HepG2 (cell line): ENCODE results near the gene KCNH1. TPM values are rescaled to one million over a fixed set of nuclear protein-coding genes. Genes with fewer than 3 reads are reported as not detected.

ENCODE experiments used
- ATAC-seq: fragments of 200-7000 bp; cut with Tn5 transposase; 3 replicates; pipeline ENCODE4 v1.9.1; 2020; ENCODE audit warnings: mild to moderate bottlenecking, moderate library complexity
- BruUV-seq: library from RNA; stranded (reverse); fragments of 400-500 nt; replicated peaks from 2 replicates; lab custom pipeline; 2021; lab: Mats Ljungman, UMichigan
- CTCF ChIA-PET: fragments of 300-600 bp; formaldehyde crosslinking; extraction: SDS; loops from one replicate; lab custom pipeline; 2021; ENCODE audit warnings: low total read pairs, inconsistent platforms, low intra/inter-chr PET ratio; lab: Yijun Ruan, JAX
- POLR2A ChIA-PET: fragments of 350-600 bp; sonication (Branson Sonifier 250); formaldehyde crosslinking; loops from one replicate; lab custom pipeline; 2020; ENCODE audit warnings: antibody characterized with exemption, inconsistent platforms; lab: Yijun Ruan, JAX
- DNase-seq: peaks from one replicate; pipeline ENCODE4 v3.0.0-alpha.2; 2015; ENCODE audit warnings: low spot score
- FAIRE-seq: peaks from 3 replicates; lab custom pipeline; 2011; peaks lifted over from hg19 to GRCh38; lab: Jason Lieb, UNC
- H2AFZ ChIP-seq: one replicate; pipeline ENCODE4 v1.6.1; 2011; ENCODE audit warnings: low read length, inconsistent platforms
- H3K27ac ChIP-seq: fragments of 300-600 bp; 3 replicates; pipeline ENCODE4 v1.8.0; 2011; ENCODE audit warnings: mixed run types, mild to moderate bottlenecking, mixed read lengths, low read length, inconsistent platforms; ENCODE audit not compliant: insufficient read depth; ENCODE audit errors: extremely low read length
- H3K27me3 ChIP-seq, 2 experiments: fragments of 200-600 bp in 1 of 2; 2 replicates in 1 of 2; 3 replicates in 1 of 2; pipeline versions ENCODE4 v1.6.0 to v1.8.0; 2011; ENCODE audit warnings: low read length in 2 of 2, mild to moderate bottlenecking in 2 of 2, moderate library complexity in 2 of 2, inconsistent platforms in 1 of 2; ENCODE audit not compliant: insufficient read depth in 2 of 2, control insufficient read depth in 1 of 2
- H3K36me3 ChIP-seq, 2 experiments: fragments of 200-600 bp in 1 of 2; replicated peaks in 1 of 2; 2 replicates in 1 of 2; 3 replicates in 1 of 2; pipeline versions ENCODE4 v1.5.1 to v1.8.0; 2011; ENCODE audit warnings: low read length in 2 of 2, inconsistent platforms in 1 of 2; ENCODE audit not compliant: insufficient read depth in 2 of 2, control insufficient read depth in 1 of 2
- H3K4me1 ChIP-seq: 2 replicates; pipeline ENCODE4 v1.5.1; 2012; ENCODE audit warnings: low read length, inconsistent platforms; ENCODE audit not compliant: insufficient read depth
- H3K4me2 ChIP-seq: 2 replicates; pipeline ENCODE4 v1.6.0; 2011; ENCODE audit warnings: low read depth, low read length, inconsistent platforms
- H3K4me3 ChIP-seq, 3 experiments: fragments of 200-600 bp in 1 of 3; sonication (generic), shearing (Covaris generic) in 1 of 3; replicated peaks in 1 of 3; 2 replicates each; pipeline ENCODE4 v1.5.1; 2011 to 2016; ENCODE audit warnings: low read length in 3 of 3, inconsistent platforms in 2 of 3, low read depth in 2 of 3, mild to moderate bottlenecking in 2 of 3, control low read depth in 1 of 3, mixed read lengths in 1 of 3; ENCODE audit not compliant: insufficient read depth in 1 of 3
- H3K79me2 ChIP-seq: one replicate; pipeline ENCODE4 v1.6.1; 2011; ENCODE audit warnings: low read length, inconsistent platforms; ENCODE audit not compliant: insufficient read depth
- H3K9ac ChIP-seq: 2 replicates; pipeline ENCODE4 v1.6.0; 2011; ENCODE audit warnings: mild to moderate bottlenecking, low read depth, low read length, inconsistent platforms; ENCODE audit not compliant: insufficient read depth
- H3K9me3 ChIP-seq: 2 replicates; pipeline ENCODE4 v1.5.1; 2012; ENCODE audit warnings: mild to moderate bottlenecking, low read length
- H4K20me1 ChIP-seq: 2 replicates; pipeline ENCODE4 v1.6.0; 2011; ENCODE audit warnings: inconsistent platforms, mild to moderate bottlenecking, low read length, moderate library complexity; ENCODE audit not compliant: insufficient read depth
- CEBPG ChIP-seq: IDR thresholded peaks from 2 replicates; pipeline ENCODE4 v1.6.1; 2016
- CHD4 ChIP-seq: fragments of 200-600 bp; sonication (generic); IDR thresholded peaks from 2 replicates; pipeline ENCODE4 v1.7.0; 2017; ENCODE audit warnings: mild to moderate bottlenecking, low read length, borderline replicate concordance
- FOXM1 ChIP-seq: sonication (generic); formaldehyde crosslinking; IDR thresholded peaks from 2 replicates; pipeline ENCODE4 v1.5.0; 2020; ENCODE audit warnings: missing genetic modification reagents
- SUZ12 ChIP-seq: fragments of 150-350 bp; IDR thresholded peaks from 2 replicates; pipeline ENCODE4 v1.6.1; 2014; ENCODE audit warnings: low read depth, low read length
- TCF7 ChIP-seq: sonication (generic); IDR thresholded peaks from 2 replicates; pipeline ENCODE4 v1.6.1; 2016; ENCODE audit warnings: antibody characterized with exemption, low read depth
- WGBS: methylation state at CpG from one replicate; pipeline ENCODE4 v1.1.6; 2017; ENCODE audit warnings: low lambda C conversion rate; 5-methylcytosine and 5-hydroxymethylcytosine counted together
- in situ Hi-C: cut with HindIII; loops from 2 replicates; pipeline ENCODE4 v1.10.0; 2017; ENCODE audit warnings: low pct_unique_long_range_greater_than_20kb; ENCODE audit not compliant: extremely low pct_ligation_motif_present
- intact Hi-C: fragments of 100-400 bp; cut with micrococcal nuclease; formaldehyde crosslinking; loops from one replicate; pipeline ENCODE4 v1.10.0; 2022; ENCODE audit not compliant: unreplicated experiment
- polyA plus RNA-seq, 8 experiments: library from polyadenylated mRNA; depleted of rRNA in 3 of 8; stranded (reverse) in 7 of 8; unstranded in 1 of 8; fragments of >200 nt; fragmentation: Illumina TruSeq in 4 of 8; extraction: Trizol in 4 of 8; gene quantifications; 2 replicates each; pipeline versions ENCODE4 v1.2.1 to v1.2.3, GENCODE V29; 2011 to 2016; ENCODE audit warnings: low read depth in 4 of 8, missing spikeins in 1 of 8, mixed read lengths in 1 of 8; ENCODE audit not compliant: insufficient read depth in 1 of 8
- total RNA-seq, 5 experiments: library from RNA; depleted of rRNA; stranded (reverse); fragments of >200 nt; fragmentation: Illumina TruSeq; extraction: Trizol; gene quantifications; 2 replicates each; pipeline ENCODE4 v1.2.3, GENCODE V29; 2016; ENCODE audit warnings: low read depth in 1 of 5
- TF ChIP-seq, protein P1 (sequence below): sonication (generic); formaldehyde crosslinking; IDR thresholded peaks from 2 replicates; pipeline ENCODE4 v1.5.0; 2020; ENCODE audit warnings: mild to moderate bottlenecking, missing genetic modification reagents
- TF ChIP-seq, protein P2 (sequence below): sonication (generic); formaldehyde crosslinking; IDR thresholded peaks from 2 replicates; pipeline ENCODE4 v1.4.0; 2020; ENCODE audit warnings: missing genetic modification reagents; ENCODE audit errors: not compliant biosample characterization
- TF ChIP-seq, protein P3 (sequence below): sonication (generic); formaldehyde crosslinking; IDR thresholded peaks from 2 replicates; pipeline ENCODE4 v1.4.0; 2020; ENCODE audit warnings: missing genetic modification reagents

KCNH1 gene
- total and polyA plus RNA-seq, 2 of the 13 experiments (the other 11 are each of a cell fraction or from before 2014, with no cell fraction given): not detected

DNA sequence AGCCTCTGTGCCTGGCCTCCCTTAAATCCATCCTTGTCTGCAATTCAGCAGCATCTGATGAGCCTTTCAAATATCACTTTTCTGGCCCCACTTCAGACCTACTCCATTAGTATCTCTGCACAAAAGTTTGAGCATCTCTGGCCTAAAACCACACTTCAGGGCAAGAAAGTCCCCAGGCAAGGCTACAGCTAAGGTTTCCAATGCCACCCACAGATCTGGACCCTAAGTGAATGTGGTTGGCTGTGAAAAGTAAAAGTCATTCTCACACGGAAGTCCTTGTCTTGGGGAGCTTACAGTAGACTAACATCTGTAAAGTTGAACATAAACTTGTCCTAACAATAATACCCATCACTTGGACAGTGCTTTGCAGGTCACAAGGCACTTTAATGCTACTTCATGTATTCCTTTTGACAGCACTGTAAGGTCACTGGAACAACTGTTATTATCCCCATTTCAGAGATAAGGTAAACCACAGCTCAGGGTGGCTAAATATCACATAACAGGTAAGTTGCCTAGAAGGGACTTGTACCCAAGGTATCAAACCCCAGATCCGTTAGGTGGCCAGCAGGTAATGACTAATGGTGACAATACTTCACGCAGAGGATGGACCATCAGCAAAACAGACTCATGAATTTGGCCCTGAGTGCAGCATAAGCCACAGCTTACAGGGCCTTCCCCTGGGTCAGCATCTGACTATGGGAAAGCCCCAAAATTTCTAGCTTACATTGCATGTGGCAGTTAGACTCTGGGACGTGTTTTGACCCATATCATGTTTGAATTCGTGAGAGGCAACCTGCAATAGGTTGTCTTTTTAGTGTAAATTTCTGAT is 449.3 kb downstream of the KCNH1 start:
- H3K9ac ChIP-seq: no peak overlapping the region
- no peak overlapping the region for H2AFZ ChIP-seq
- H3K79me2 ChIP-seq: no peaks in the 10 kb centered on the region
- WGBS: 0% methylated on average over 4 of the region's 5 CpGs
- no peaks in the 10 kb centered on the region for H4K20me1 ChIP-seq
- TF ChIP-seq, protein P1, sequence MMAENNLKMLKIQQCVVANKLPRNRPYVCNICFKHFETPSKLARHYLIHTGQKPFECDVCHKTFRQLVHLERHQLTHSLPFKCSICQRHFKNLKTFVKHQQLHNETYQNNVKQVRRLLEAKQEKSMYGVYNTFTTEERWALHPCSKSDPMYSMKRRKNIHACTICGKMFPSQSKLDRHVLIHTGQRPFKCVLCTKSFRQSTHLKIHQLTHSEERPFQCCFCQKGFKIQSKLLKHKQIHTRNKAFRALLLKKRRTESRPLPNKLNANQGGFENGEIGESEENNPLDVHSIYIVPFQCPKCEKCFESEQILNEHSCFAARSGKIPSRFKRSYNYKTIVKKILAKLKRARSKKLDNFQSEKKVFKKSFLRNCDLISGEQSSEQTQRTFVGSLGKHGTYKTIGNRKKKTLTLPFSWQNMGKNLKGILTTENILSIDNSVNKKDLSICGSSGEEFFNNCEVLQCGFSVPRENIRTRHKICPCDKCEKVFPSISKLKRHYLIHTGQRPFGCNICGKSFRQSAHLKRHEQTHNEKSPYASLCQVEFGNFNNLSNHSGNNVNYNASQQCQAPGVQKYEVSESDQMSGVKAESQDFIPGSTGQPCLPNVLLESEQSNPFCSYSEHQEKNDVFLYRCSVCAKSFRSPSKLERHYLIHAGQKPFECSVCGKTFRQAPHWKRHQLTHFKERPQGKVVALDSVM: no peak
- TF ChIP-seq SUZ12 (no peak), TCF7 (no peak)
- H3K4me3 ChIP-seq: no peak overlapping the region
- no peaks in the 10 kb centered on the region for H3K4me1 ChIP-seq
- ChIA-PET CTCF (no interaction called here), POLR2A (no interaction called here)
- no TSS peak for BruUV-seq
- intact Hi-C loops (no loop called here), in situ Hi-C loops (no loop called here)
- no peaks in the 10 kb centered on the region for H3K27me3 ChIP-seq
- H3K36me3 ChIP-seq: no peaks in the 10 kb centered on the region
- no peak for FAIRE-seq
- no peak for DNase-seq
- H3K9me3 ChIP-seq: no peaks in the 10 kb centered on the region
- no peak for ATAC-seq
- H3K27ac ChIP-seq: no peak overlapping the region
- no peak overlapping the region for H3K4me2 ChIP-seq

DNA sequence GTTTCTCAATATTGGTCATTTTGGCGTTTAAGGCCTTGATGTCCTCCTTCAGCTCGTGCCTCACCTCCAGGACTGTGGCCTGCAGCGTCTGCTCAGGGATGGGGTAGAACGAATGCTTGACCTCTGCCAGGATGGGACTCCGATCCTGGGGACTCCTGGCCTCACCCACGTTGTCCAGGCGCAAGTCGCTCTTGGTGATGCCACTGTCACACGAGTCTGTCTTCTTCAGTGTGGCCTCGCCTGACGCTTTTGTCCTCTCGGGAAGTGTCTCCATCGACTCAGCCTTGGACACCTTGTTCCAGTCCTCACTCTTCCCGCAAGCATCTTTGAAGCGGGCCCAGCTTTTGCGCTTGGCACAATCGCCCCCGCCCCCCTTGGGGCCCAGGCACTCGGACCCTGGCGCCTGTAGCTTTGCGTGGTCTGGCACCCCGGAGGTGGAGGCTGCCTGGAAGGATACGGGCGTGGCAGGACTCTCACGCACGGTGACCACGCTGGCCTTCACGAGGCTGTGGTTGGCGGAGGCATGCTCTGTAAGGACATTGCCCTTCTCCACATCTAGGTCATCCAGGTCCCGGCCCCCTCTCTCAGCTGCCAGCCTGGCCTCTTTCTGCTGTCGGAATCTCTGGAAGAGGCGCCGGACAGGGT is 450.4 kb downstream of the KCNH1 start:
- Histone ChIP-seq H3K79me2 (no peaks in the 10 kb centered on the region), H2AFZ (no peak overlapping the region), H3K4me3 (no peak overlapping the region), H3K9ac (no peak overlapping the region), H4K20me1 (no peaks in the 10 kb centered on the region), H3K27ac (no peak overlapping the region), H3K4me2 (no peak overlapping the region), H3K9me3 (no peaks in the 10 kb centered on the region), H3K36me3 (no peaks in the 10 kb centered on the region), H3K27me3 (no peaks in the 10 kb centered on the region), H3K4me1 (no peaks in the 10 kb centered on the region)
- FAIRE-seq (no peak), ATAC-seq (no peak), DNase-seq (no peak)
- in situ Hi-C loops: no loop called here
- POLR2A ChIA-PET: no interaction called here
- intact Hi-C loops: no loop called here
- WGBS: 53% methylated on average over 13 of the region's 33 CpGs
- CTCF ChIA-PET: no interaction called here
- no TSS peak for BruUV-seq
- TF ChIP-seq, protein P2, sequence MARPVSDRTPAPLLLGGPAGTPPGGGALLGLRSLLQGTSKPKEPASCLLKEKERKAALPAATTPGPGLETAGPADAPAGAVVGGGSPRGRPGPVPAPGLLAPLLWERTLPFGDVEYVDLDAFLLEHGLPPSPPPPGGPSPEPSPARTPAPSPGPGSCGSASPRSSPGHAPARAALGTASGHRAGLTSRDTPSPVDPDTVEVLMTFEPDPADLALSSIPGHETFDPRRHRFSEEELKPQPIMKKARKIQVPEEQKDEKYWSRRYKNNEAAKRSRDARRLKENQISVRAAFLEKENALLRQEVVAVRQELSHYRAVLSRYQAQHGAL (CRISPR knock-in tag): no peak
- TF ChIP-seq CEBPG (CRISPR knock-in tag): no peak
- TF ChIP-seq, protein P3, sequence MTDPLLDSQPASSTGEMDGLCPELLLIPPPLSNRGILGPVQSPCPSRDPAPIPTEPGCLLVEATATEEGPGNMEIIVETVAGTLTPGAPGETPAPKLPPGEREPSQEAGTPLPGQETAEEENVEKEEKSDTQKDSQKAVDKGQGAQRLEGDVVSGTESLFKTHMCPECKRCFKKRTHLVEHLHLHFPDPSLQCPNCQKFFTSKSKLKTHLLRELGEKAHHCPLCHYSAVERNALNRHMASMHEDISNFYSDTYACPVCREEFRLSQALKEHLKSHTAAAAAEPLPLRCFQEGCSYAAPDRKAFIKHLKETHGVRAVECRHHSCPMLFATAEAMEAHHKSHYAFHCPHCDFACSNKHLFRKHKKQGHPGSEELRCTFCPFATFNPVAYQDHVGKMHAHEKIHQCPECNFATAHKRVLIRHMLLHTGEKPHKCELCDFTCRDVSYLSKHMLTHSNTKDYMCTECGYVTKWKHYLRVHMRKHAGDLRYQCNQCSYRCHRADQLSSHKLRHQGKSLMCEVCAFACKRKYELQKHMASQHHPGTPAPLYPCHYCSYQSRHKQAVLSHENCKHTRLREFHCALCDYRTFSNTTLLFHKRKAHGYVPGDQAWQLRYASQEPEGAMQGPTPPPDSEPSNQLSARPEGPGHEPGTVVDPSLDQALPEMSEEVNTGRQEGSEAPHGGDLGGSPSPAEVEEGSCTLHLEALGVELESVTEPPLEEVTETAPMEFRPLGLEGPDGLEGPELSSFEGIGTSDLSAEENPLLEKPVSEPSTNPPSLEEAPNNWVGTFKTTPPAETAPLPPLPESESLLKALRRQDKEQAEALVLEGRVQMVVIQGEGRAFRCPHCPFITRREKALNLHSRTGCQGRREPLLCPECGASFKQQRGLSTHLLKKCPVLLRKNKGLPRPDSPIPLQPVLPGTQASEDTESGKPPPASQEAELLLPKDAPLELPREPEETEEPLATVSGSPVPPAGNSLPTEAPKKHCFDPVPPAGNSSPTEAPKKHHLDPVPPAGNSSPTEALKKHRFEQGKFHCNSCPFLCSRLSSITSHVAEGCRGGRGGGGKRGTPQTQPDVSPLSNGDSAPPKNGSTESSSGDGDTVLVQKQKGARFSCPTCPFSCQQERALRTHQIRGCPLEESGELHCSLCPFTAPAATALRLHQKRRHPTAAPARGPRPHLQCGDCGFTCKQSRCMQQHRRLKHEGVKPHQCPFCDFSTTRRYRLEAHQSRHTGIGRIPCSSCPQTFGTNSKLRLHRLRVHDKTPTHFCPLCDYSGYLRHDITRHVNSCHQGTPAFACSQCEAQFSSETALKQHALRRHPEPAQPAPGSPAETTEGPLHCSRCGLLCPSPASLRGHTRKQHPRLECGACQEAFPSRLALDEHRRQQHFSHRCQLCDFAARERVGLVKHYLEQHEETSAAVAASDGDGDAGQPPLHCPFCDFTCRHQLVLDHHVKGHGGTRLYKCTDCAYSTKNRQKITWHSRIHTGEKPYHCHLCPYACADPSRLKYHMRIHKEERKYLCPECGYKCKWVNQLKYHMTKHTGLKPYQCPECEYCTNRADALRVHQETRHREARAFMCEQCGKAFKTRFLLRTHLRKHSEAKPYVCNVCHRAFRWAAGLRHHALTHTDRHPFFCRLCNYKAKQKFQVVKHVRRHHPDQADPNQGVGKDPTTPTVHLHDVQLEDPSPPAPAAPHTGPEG (CRISPR knock-in tag): no peak
- TF ChIP-seq CHD4: no peak
- TF ChIP-seq FOXM1: no peak
